C4-2B (cell line): ENCODE data around the gene SAP30BP.
A peak's percentile ranks its signal among the peaks of the same experiment; 100 is the strongest.

Experiments
- H3K27ac ChIP-seq: fragments of 450-650 bp; 2 replicates; pipeline ENCODE4 v1.5.1; 2017
- ZFX ChIP-seq: fragments of 450-650 bp; IDR thresholded peaks from 2 replicates; pipeline ENCODE4 v1.6.1; 2017
- TF ChIP-seq, protein P1 (sequence below): fragments of 450-650 bp; conservative IDR thresholded peaks from 2 replicates; pipeline ENCODE4 v1.5.1; 2017; ENCODE audit warnings: mild to moderate bottlenecking

The SAP30BP gene

GRCh38 chr17:75630071-75630917 is 36.8 kb upstream of the SAP30BP start:
- H3K27ac ChIP-seq: no peak overlapping the region
- TF ChIP-seq, protein P1, sequence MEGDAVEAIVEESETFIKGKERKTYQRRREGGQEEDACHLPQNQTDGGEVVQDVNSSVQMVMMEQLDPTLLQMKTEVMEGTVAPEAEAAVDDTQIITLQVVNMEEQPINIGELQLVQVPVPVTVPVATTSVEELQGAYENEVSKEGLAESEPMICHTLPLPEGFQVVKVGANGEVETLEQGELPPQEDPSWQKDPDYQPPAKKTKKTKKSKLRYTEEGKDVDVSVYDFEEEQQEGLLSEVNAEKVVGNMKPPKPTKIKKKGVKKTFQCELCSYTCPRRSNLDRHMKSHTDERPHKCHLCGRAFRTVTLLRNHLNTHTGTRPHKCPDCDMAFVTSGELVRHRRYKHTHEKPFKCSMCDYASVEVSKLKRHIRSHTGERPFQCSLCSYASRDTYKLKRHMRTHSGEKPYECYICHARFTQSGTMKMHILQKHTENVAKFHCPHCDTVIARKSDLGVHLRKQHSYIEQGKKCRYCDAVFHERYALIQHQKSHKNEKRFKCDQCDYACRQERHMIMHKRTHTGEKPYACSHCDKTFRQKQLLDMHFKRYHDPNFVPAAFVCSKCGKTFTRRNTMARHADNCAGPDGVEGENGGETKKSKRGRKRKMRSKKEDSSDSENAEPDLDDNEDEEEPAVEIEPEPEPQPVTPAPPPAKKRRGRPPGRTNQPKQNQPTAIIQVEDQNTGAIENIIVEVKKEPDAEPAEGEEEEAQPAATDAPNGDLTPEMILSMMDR: no peak
- TF ChIP-seq ZFX: no peak

GRCh38 chr17:75631353-75631752 is 35.8 kb upstream of the SAP30BP start:
- no peak for TF ChIP-seq ZFX
- TF ChIP-seq, protein P1: no peak

DNA sequence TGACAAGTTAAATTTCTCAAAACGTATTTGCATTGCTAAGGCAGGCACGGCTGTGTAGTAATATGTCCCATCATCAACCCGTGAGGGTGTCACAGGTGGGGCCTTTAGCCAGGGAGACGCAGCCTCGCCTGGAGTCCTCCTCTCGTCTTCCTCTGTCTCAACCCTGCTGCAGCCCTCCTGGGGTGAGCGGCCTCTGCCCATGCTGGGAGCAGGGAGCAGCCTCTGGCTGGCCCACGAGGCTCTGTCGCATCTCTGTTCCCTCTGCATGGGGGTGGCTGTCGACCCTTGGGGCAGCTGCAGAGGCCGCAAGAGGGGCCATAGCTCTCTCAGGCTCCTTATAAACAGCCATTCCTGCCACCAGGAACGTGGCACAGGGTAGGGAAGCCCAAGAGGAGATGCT is 34.7 kb upstream of the SAP30BP start:
- H3K27ac ChIP-seq: peak overlapping the region; percentile 68
- TF ChIP-seq ZFX: no peak
- TF ChIP-seq, protein P1: no peak

More at GRCh38 chr17:75631353-75631752, 35.8 kb upstream of the SAP30BP start:
- H3K27ac ChIP-seq: no peak overlapping the region

- TF ChIP-seq, protein P1: peak; percentile 96
- TF ChIP-seq ZFX: no peak; the same call in 1 of the 2 replicates
- peak within 1 kb of the TSS; percentile 68 for H3K27ac ChIP-seq
These were observed 34.2 kb upstream of the SAP30BP start, which contains the start of gene SMIM5 for GRCh38 chr17:75632863-75633485. TSS of gene SMIM5 (plus strand) at chr17:75633434. CDS start at chr17:75640202, 6,768 bp downstream.

DNA sequence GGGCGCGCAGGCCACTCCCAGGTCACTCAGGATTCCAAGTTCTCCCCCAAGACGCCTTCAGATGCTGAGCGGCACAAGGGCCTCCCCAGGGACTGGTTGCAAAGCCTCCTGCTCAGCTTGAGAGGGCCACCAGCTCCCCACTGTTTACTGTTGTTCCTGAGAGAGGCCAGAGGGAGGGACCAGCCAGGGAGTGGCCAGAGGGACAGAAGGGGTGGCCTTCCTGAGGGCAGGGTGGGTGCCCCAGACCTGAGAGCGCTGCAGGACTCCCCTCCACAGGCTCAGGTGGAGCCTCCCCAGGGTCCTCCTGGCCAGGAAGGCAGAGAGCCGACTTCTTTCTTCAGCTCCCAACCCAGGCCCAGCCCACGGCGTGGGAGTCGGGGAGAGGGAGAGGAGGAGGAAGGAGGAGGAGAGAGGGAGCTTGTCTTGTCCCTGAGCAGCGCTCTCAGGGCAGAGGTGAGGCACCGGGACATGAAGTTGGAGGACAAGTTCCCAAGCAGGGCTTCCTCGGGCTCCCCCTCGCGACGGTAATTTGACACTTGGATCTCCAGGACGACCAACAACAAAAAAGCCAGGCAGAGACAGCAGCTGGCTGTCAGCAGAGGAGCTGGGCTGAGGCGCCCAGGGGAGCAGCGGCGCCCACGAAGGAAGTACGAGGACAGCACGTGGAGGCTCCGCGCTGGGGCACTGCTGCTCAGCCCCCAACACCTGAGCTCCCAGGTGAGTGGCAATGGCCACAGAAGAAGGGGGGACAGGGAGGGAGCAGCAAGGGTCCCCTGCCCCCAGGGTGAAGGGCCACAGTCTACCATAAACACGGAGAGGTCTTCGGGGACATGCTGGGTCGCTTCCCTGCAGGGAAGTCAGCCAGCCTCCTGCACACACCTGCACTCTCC is 33.4 kb upstream of the SAP30BP start:
- peak overlapping the region; percentile 68 for H3K27ac ChIP-seq
- TF ChIP-seq, protein P1: peak; percentile 34
- TF ChIP-seq ZFX: no peak

GRCh38 chr17:75634376-75634740 is 32.8 kb upstream of the SAP30BP start:
- TF ChIP-seq ZFX: no peak
- TF ChIP-seq, protein P1: no peak
- peak overlapping the region; percentile 68 for H3K27ac ChIP-seq
